ES-I3 (cell line): ENCODE data around the gene HCFC1.

Source experiments
- H3K36me3 ChIP-seq: 2 replicates; pipeline ENCODE4 v1.6.1; 2013; ENCODE audit warnings: mild to moderate bottlenecking, low read length, control low read depth, moderate library complexity; ENCODE audit not compliant: insufficient read depth
- H3K4me1 ChIP-seq: 2 replicates; pipeline ENCODE4 v1.6.1; 2013; ENCODE audit warnings: mild to moderate bottlenecking, control low read depth, low read length; ENCODE audit not compliant: insufficient read depth
- H3K9ac ChIP-seq: 2 replicates; pipeline ENCODE4 v1.6.1; 2013; ENCODE audit warnings: low read depth, mild to moderate bottlenecking, low read length, moderate library complexity
- H3K9me3 ChIP-seq: 2 replicates; pipeline ENCODE4 v1.6.1; 2013; ENCODE audit warnings: mild to moderate bottlenecking, low read length, moderate library complexity; ENCODE audit not compliant: control insufficient read depth, insufficient read depth

The HCFC1 gene

DNA sequence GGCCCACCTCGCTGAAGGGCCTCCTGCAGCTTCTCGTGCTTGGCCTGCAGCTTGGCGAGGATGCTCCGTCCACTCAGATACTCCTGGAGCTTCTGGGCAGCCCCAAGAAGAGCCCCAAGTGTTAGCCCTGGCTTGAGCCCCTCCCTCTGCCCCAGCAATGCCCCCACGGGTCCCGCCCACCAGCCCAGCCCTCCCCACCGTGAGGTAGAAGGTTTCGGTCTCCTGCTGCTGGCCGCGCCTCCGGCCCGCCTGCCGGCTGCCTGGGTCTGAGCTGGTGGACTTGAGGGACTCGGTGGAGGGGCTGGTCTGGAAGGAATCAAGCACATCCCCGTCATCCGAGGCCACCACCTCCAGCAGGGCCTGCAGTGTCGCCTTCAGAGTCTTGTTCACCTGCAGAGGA lies 58.4 kb downstream of the HCFC1 start:
- Histone ChIP-seq H3K9ac (no peak overlapping the region), H3K4me1 (peaks cover 7% of the 10 kb centered on the region; the same call in 1 of the 2 replicates), H3K9me3 (no peaks in the 10 kb centered on the region), H3K36me3 (no peaks in the 10 kb centered on the region; the same call in 1 of the 2 replicates)

DNA sequence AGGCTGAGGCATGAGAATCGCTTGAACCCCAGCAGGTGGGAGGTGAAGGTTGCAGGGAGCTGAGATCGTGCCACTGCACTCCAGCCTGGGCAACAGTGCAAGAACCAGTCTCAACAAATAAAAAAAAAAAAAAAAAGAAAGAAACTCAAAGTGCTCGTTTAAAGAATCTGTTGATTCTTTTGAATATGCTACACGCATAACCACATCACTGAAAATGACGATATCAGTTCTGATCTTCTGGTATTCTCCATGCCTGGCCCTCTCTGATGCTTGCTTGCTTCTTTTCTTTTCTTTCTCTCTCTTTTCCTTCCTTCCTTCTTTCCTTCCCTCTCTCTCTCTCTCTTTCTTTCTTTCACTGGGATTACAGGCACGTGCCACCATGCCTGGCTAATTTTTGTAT lies 59.8 kb downstream of the HCFC1 start:
- no peak overlapping the region for H3K9ac ChIP-seq
- peaks cover 7% of the 10 kb centered on the region; the same call in 1 of the 2 replicates for H3K4me1 ChIP-seq
- no peaks in the 10 kb centered on the region; the same call in 1 of the 2 replicates for H3K36me3 ChIP-seq
- H3K9me3 ChIP-seq, result no peaks in the 10 kb centered on the region

DNA sequence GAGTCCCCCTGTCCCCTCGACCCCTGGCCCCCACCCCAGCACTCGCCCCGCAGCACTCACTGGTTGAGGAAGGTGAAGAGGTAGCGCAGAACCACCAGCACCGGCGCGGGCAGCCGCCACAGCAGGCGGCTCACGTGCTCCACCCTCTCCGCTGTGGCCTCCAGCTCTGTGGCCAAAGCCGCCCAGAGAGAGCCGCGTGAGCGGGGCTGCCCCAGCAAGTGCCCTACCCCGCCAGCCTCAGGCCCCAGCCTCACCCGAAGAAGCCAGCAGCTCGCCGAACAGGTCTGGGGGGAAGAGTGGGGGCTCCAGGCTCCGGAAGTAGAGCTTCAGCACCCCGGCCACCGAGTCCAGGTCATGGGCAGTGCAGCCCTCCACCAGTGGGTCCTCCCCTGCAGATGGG lies 61.2 kb downstream of the HCFC1 start:
- no peaks in the 10 kb centered on the region for H3K9me3 ChIP-seq
- H3K4me1 ChIP-seq, result peaks cover 7% of the 10 kb centered on the region; the same call in 1 of the 2 replicates
- no peaks in the 10 kb centered on the region; the same call in 1 of the 2 replicates for H3K36me3 ChIP-seq
- H3K9ac ChIP-seq, result no peak overlapping the region

DNA sequence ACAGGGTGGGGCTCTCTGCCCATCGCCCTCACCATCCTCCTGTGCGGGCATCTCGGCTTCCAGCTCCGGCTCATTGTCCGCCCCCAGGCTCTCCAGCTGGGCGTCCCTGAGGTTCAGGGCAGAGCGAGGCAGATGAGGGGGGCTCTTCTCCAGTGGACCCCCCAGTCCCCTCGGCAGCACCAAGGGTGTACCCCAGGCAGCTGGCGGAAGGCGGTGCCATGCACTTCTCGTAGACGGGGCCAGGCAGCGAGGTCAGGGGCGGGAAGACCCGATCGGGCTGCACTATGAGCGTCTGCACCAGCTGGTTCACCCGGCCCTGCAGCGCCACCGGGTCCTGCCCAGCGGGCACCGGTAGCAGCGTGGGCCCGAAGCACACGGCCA lies 61.6 kb downstream of the HCFC1 start:
- peaks cover 7% of the 10 kb centered on the region; the same call in 1 of the 2 replicates for H3K4me1 ChIP-seq
- H3K36me3 ChIP-seq, result no peaks in the 10 kb centered on the region; the same call in 1 of the 2 replicates
- H3K9me3 ChIP-seq, result no peaks in the 10 kb centered on the region
- no peak overlapping the region for H3K9ac ChIP-seq

DNA sequence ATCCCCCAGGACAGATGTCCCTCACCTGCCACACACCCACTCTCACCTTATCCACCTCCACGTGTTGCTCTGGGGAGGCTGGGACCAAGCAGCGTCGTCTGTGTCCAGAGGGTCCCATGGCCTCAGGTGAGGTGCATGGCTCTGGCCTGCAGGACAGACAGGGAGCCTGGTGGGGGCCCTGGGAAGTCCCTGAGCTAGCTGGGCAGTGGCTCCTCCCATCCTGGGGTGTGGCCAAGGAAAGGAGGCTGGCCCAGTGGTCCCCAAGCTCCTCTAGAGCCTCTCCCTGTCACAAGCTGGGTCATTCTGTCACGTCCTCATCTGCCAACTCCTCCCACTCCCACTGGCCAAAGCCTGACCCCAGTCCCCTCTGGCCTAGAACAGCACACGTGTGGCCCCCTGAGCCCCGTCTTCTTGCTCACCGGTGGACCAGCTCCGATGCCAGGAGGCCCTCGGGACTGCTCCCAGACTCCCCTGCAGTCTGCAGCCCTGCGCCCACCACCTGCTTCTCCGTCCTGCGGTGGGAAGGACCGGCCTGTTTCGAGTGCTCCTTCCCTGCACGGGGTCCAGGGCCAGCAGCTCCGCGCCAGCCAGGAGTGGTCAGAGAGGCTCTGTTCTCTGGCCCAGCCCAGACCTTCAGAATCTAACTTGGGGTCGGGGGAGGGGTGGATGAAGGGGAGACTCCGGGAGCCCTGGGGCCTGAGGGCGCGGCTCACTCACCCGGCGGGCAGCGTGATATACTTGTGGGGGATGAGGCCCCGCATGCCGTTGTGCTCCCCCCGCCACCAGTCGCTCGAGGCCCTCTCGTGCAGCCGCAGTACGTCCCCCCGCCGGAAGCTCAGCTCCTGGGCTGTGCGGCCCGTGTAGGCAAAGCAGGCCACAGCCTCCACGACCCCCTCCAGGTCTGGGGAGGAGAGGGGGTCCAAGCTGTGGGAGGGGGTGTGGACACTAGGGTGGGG lies 62.3 kb downstream of the HCFC1 start:
- no peaks in the 10 kb centered on the region; the same call in 1 of the 2 replicates for H3K36me3 ChIP-seq
- H3K9ac ChIP-seq, result no peak overlapping the region; the same call in 1 of the 2 replicates
- H3K4me1 ChIP-seq, result peaks cover 8% of the 10 kb centered on the region; the same call in 1 of the 2 replicates
- H3K9me3 ChIP-seq, result no peaks in the 10 kb centered on the region

DNA sequence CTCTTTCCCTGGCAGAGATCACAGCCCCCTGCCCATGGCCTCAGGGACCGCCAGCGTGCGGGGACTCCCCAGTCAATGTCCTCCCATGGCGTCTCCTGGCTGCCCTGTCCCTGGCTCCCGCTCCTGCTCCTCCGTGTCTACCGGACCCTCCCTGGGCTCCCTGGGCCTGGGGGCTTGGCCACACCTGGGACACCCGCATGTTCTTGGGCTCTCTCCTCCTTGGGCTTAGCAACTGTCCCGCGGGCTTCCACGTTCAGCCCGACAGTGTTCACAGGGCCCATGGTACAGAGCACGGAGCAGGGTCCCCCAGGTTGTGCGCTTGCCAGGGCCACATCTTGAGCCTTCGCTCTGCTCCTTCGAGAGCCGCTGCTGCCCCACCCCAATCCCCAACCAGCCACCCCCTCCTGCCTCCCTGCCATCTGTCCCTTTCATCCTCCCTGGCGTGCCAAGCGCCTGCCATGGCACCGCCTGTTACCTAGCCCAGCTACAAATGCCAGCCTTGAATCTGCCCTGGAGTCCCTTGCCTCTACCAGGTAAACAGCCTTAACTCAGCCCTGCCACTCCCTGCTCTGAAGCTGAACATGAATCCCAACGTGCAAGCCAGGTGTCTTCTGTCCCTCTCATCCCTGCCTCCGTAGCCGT lies 63.3 kb downstream of the HCFC1 start:
- Histone ChIP-seq H3K9me3 (no peaks in the 10 kb centered on the region), H3K4me1 (peaks cover 15% of the 10 kb centered on the region; the same call in 1 of the 2 replicates), H3K9ac (no peak overlapping the region), H3K36me3 (no peaks in the 10 kb centered on the region; the same call in 1 of the 2 replicates)

DNA sequence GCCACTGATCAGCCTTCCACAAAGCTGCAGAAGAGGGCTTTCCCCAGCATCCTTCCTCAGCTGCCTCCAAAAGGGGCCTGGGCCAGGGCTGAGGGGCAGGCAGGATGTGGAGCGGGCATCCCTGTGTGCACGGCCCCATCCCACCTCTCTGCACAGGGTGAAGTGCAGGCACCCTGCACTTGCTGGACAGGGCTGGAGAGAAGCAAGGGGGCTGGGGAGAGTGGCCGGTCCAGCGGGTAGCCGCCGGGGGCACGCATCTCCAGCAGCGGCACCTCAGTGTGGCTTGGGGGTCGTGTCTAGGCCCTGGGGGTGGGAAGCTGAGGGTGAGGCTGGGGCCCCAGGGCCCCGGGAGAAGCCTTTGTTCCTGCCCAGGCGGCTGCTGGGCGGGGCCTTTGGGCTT lies 64.2 kb downstream of the HCFC1 start:
- H3K9ac ChIP-seq, result no peak overlapping the region
- H3K9me3 ChIP-seq, result no peaks in the 10 kb centered on the region
- no peaks in the 10 kb centered on the region; the same call in 1 of the 2 replicates for H3K36me3 ChIP-seq
- H3K4me1 ChIP-seq, result peaks cover 22% of the 10 kb centered on the region; the same call in 1 of the 2 replicates

DNA sequence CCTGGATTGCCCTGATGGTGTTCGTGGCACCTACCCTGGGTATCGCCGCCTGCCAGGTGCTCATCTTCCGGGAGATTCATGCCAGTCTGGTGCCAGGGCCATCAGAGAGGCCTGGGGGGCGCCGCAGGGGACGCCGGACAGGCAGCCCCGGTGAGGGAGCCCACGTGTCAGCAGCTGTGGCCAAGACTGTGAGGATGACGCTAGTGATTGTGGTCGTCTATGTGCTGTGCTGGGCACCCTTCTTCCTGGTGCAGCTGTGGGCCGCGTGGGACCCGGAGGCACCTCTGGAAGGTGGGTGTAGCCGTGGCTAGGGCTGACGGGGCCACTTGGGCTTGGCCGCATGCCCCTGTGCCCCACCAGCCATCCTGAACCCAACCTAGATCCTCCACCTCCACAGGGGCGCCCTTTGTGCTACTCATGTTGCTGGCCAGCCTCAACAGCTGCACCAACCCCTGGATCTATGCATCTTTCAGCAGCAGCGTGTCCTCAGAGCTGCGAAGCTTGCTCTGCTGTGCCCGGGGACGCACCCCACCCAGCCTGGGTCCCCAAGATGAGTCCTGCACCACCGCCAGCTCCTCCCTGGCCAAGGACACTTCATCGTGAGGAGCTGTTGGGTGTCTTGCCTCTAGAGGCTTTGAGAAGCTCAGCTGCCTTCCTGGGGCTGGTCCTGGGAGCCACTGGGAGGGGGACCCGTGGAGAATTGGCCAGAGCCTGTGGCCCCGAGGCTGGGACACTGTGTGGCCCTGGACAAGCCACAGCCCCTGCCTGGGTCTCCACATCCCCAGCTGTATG lies 65.3 kb downstream of the HCFC1 start:
- H3K36me3 ChIP-seq, result no peaks in the 10 kb centered on the region; the same call in 1 of the 2 replicates
- peaks cover 31% of the 10 kb centered on the region; the same call in 1 of the 2 replicates for H3K4me1 ChIP-seq
- H3K9ac ChIP-seq, result no peak overlapping the region
- H3K9me3 ChIP-seq, result no peaks in the 10 kb centered on the region

DNA sequence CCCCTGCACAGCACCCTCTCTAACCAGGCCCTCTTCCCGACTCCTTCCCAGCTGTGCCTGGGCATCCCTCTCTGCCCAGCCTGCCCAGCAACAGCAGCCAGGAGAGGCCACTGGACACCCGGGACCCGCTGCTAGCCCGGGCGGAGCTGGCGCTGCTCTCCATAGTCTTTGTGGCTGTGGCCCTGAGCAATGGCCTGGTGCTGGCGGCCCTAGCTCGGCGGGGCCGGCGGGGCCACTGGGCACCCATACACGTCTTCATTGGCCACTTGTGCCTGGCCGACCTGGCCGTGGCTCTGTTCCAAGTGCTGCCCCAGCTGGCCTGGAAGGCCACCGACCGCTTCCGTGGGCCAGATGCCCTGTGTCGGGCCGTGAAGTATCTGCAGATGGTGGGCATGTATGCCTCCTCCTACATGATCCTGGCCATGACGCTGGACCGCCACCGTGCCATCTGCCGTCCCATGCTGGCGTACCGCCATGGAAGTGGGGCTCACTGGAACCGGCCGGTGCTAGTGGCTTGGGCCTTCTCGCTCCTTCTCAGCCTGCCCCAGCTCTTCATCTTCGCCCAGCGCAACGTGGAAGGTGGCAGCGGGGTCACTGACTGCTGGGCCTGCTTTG lies 66.0 kb downstream of the HCFC1 start:
- Histone ChIP-seq H3K9me3 (no peaks in the 10 kb centered on the region), H3K4me1 (peaks cover 34% of the 10 kb centered on the region; the same call in 1 of the 2 replicates), H3K9ac (no peak overlapping the region), H3K36me3 (no peaks in the 10 kb centered on the region; the same call in 1 of the 2 replicates)

DNA sequence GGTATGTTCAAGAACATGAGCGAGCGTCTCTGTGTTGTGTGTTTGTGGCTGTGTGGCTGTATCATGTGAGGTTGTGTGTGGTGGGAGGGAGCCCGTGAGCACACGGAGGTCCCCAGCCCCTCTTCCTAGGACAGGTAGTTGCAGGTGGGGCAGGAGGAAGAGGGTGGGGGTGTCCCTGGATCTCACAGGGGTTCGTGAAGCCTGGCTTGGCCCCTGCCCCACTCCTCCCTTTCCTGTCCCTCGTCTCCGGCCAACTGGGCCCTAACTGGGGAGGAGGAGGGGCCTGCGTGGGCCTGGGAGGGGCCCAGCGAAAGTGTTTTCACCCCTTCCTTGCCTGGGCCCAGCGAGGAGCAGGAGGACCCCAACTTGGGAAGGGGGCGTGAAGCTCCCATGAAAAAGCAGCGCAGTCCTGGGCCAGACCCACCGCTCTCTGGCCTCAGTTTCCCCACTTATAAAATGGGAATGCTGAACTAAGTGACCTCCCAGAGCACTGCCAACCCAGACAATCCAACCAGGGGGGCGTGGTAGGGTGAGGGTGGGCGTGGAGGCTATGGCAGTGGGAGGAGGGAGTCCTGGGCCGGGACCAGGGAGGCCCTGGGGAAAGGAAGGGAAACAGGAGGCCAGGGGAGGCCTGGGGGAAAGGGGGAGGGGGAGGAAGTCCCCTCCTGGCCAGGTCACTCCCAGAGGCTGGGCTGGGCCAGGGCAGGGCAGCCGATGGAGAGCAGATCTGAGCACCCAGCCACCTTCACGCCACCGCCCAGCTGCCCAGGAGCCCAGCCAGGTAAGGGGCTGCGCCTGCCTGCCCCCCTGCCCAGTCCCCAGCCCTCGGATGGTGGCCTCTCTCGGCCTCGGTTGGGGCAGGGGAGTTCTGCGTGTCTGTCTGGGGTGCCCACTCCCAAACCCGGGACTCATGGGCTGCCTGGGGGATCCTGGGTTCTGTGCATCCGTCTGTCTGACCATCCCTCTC lies 67.3 kb downstream of the HCFC1 start, which contains the start of gene AVPR2:
TSS of gene AVPR2 (plus strand) at position 683 of the 967 bp plus-strand sequence. CDS start 473 bp downstream, outside the sequence.
- Histone ChIP-seq H3K36me3 (no peaks in the 10 kb centered on the region), H3K9ac (no peak within 1 kb of the TSS; the same call in none of the 2 replicates), H3K4me1 (peaks cover 35% of the 10 kb centered on the region; the same call in 1 of the 2 replicates), H3K9me3 (no peaks in the 10 kb centered on the region)

DNA sequence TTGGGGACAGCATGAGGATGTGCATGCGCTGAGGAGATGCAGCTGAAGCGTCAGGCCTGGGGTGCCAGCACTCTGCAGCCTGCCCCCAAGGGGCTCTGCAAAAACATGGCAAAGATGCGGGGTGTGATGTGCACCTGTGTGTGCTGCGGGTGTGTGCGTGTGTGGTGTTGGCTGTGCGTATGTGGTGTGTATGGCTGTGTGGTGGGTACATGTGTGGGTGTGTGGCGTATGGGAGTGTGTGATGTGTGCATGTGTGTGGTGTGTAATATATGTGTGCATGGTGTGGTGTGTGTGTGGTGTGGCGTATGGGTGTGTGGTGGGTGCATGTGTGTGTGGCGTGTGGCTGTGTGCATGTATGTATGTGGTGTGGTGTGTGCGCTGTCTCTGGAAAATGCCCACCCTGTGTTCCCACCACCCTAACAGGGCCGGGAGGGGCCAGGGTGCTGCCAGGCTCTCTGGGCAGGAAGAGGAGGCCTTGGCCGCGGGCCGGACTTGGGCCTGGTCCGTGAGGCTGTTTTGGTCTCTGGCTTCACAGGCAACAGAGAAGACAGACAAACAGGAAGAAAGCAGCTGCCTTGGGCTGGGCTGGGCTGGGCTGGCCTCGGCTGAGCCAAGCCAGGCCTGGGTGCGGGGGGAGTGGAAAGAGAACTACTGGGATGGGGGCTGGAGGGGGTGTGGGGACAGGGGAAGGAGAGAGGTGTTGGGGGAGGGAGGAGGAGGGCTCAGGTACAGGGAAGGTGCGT lies 68.2 kb downstream of the HCFC1 start:
- Histone ChIP-seq H3K4me1 (peaks cover 29% of the 10 kb centered on the region; the same call in 1 of the 2 replicates), H3K9me3 (no peaks in the 10 kb centered on the region), H3K36me3 (no peaks in the 10 kb centered on the region), H3K9ac (no peak overlapping the region; the same call in 1 of the 2 replicates)

DNA sequence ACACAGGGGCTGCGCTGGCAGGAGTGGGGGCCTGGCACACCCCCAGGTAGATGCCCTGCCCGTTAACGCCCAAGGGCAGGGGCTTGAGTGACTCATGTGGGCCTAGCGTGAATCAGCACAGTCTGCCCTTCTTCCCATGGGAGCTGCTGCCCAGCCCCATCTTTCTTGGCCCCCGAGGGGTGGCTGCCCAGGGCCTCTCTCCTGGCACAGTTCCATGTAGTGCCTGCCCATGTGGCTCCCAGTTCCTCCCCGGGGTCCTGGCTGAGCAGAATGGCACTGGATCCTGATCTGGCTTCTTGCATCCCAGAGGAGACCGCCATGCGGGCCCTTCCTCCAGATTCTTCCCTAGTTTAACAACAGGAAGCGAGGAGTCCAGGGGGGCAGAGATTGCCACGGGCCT lies 69.2 kb downstream of the HCFC1 start:
- H3K4me1 ChIP-seq, result peaks cover 29% of the 10 kb centered on the region; the same call in 1 of the 2 replicates
- no peaks in the 10 kb centered on the region for H3K9me3 ChIP-seq
- H3K9ac ChIP-seq, result no peak overlapping the region

More for the DNA sequence above, 69.2 kb downstream of the HCFC1 start:
- no peaks in the 10 kb centered on the region for H3K36me3 ChIP-seq
